Ishikawa (cell line): ENCODE measurements around the gene CLDN14.

Experiments
- CREB1 ChIP-seq: IDR thresholded peaks from 2 replicates; pipeline ENCODE4 v1.6.1; 2012; ENCODE audit warnings: low read depth
- EP300 ChIP-seq: IDR thresholded peaks from 2 replicates; pipeline ENCODE4 v1.6.1; 2012; ENCODE audit warnings: borderline replicate concordance
- FOXM1 ChIP-seq: IDR thresholded peaks from 2 replicates; pipeline ENCODE4 v1.6.1; 2012; ENCODE audit warnings: low read depth, borderline replicate concordance
- RAD21 ChIP-seq: IDR thresholded peaks from 2 replicates; pipeline ENCODE4 v1.6.1; 2012; ENCODE audit warnings: low read depth
- TAF1 ChIP-seq: IDR thresholded peaks from 2 replicates; pipeline ENCODE4 v1.6.1; 2012; ENCODE audit warnings: low read depth, mild to moderate bottlenecking
- TCF12 ChIP-seq: IDR thresholded peaks from 2 replicates; pipeline ENCODE4 v1.6.1; 2012; ENCODE audit warnings: low read depth
- TF ChIP-seq, protein P1 (sequence below): IDR thresholded peaks from 2 replicates; pipeline ENCODE4 v1.6.1; 2012; ENCODE audit warnings: low read depth, mild to moderate bottlenecking
- TF ChIP-seq, protein P2 (sequence below): IDR thresholded peaks from 2 replicates; pipeline ENCODE4 v1.6.1; 2012

DNA sequence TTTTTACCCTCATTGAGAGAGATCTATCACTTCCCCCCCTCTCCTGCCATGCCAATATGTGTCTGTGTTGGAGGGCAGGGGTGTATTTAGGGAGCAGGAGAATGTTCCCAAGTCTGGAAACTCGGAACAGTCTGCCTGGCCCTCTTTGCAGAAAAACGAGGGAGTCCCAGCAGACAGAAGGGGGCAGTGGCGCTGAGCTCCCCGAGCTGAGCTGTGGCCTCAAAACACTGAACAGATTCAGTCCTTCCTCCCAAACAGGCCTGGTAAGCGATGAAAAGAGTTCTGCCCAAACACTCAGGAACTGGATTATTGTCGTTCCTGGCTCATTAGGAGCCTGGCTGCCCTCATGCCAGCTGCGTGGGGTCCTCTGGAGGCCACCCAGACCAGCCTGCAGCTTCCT, 981 bp downstream of the CLDN14 start:
- no peak for TF ChIP-seq FOXM1
- TF ChIP-seq TCF12, result no peak
- TF ChIP-seq CREB1, result no peak
- TF ChIP-seq, protein P1, sequence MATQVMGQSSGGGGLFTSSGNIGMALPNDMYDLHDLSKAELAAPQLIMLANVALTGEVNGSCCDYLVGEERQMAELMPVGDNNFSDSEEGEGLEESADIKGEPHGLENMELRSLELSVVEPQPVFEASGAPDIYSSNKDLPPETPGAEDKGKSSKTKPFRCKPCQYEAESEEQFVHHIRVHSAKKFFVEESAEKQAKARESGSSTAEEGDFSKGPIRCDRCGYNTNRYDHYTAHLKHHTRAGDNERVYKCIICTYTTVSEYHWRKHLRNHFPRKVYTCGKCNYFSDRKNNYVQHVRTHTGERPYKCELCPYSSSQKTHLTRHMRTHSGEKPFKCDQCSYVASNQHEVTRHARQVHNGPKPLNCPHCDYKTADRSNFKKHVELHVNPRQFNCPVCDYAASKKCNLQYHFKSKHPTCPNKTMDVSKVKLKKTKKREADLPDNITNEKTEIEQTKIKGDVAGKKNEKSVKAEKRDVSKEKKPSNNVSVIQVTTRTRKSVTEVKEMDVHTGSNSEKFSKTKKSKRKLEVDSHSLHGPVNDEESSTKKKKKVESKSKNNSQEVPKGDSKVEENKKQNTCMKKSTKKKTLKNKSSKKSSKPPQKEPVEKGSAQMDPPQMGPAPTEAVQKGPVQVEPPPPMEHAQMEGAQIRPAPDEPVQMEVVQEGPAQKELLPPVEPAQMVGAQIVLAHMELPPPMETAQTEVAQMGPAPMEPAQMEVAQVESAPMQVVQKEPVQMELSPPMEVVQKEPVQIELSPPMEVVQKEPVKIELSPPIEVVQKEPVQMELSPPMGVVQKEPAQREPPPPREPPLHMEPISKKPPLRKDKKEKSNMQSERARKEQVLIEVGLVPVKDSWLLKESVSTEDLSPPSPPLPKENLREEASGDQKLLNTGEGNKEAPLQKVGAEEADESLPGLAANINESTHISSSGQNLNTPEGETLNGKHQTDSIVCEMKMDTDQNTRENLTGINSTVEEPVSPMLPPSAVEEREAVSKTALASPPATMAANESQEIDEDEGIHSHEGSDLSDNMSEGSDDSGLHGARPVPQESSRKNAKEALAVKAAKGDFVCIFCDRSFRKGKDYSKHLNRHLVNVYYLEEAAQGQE, result no peak
- TF ChIP-seq EP300, result no peak
- no peak for TF ChIP-seq TAF1
- peak; percentile 30; the same call in 1 of the 2 replicates for TF ChIP-seq RAD21
- TF ChIP-seq, protein P2, sequence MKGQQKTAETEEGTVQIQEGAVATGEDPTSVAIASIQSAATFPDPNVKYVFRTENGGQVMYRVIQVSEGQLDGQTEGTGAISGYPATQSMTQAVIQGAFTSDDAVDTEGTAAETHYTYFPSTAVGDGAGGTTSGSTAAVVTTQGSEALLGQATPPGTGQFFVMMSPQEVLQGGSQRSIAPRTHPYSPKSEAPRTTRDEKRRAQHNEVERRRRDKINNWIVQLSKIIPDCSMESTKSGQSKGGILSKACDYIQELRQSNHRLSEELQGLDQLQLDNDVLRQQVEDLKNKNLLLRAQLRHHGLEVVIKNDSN, result no peak
